ENCODE results near the gene OCA2.

GRCh38 chr15:27769652-27770051 lies 329.5 kb downstream of the OCA2 start:
- no peak for TF ChIP-seq RFX5 (IDR thresholded peaks at IDR 0.05; ENCODE audit: low read depth, low read length)
- no peak for TF ChIP-seq POLR2A (IDR thresholded peaks at IDR 0.05; ENCODE audit: low read depth, low read length)
- TF ChIP-seq USF2 (IDR thresholded peaks at IDR 0.05; ENCODE audit: low read depth, low read length): no peak
- TF ChIP-seq CTCF (conservative IDR thresholded peaks at IDR 0.05; ENCODE audit: low read depth, low read length): no peak
- TF ChIP-seq ELK1 (IDR thresholded peaks at IDR 0.05; ENCODE audit: borderline replicate concordance, low read depth, low read length): no peak
- no peak for TF ChIP-seq CEBPB (IDR thresholded peaks at IDR 0.05; ENCODE audit: low read depth, low read length)
- no peak for TF ChIP-seq RAD21 (IDR thresholded peaks at IDR 0.05; ENCODE audit: low read length)

Data from IMR-90 (cell line).